ENCODE results near the gene TUBB2A. TPM values are rescaled to one million over a fixed set of nuclear protein-coding genes. Genes with fewer than 3 reads are reported as not detected.

TUBB2A gene
- total RNA-seq, 2 donors from 2014 or later = 2.3 to 2.8 TPM

GRCh38 chr6:3118353-3119039 lies 38.8 kb downstream of the TUBB2A start, which contains the start of gene BPHL:
TSS of gene BPHL (plus strand) at chr6:3118711. CDS start at chr6:3118741, 30 bp downstream.
- ATAC-seq (replicated peaks in 1 of 2) = peak; percentile 93
- H3K4me1 Mint-ChIP-seq (ENCODE audit: low read depth) = peaks cover 29% of the 10 kb centered on the region

DNA sequence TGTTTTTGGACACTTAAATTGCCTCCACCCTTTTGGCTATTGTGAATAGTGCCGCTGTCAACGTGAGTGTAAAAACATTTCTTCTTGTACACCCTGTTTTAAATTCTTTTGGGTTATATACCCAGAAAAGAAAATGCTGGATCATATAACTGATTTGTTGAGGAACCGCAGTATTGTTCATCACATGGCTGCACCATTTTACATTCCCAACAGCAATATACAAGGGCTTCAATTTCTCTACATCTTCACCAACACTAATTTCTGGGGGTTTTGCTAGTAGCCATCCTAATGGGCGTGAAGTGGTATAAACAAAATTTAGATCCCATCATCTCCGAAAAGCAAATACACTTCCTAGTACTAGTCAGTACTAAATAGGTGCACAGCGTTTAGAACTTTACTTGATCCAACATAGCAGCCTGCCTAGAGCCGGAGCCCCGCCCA lies 39.4 kb downstream of the TUBB2A start:
- Mint-ChIP-seq H3K36me3 (ENCODE audit: insufficient read depth in 2 of 2) (peaks cover 0 to 1% of the 10 kb centered on the region in 2 donors), H3K4me1 (ENCODE audit: low read depth) (peaks cover 27% of the 10 kb centered on the region), H3K27ac (peak overlapping the region; percentile 76), H3K27me3 (ENCODE audit: low read depth) (no peaks in the 10 kb centered on the region), H3K4me3 (peak overlapping the region; percentile 87 to 88), H3K9me3 (no peaks in the 10 kb centered on the region)
- ATAC-seq (replicated peaks in 1 of 2) (no peak), DNase-seq (no peak)

More at GRCh38 chr6:3118353-3119039, 38.8 kb downstream of the TUBB2A start, which contains the start of gene BPHL:
- no peaks in the 10 kb centered on the region for H3K9me3 Mint-ChIP-seq
- H3K36me3 Mint-ChIP-seq (ENCODE audit: insufficient read depth in 2 of 2) = peaks cover 0 to under 1% of the 10 kb centered on the region in 2 donors
- peak within 1 kb of the TSS; percentile 87 to 88 for H3K4me3 Mint-ChIP-seq
- peak; percentile 100 for DNase-seq
- H3K27me3 Mint-ChIP-seq (ENCODE audit: low read depth) = no peaks in the 10 kb centered on the region
- peak within 1 kb of the TSS; percentile 76 for H3K27ac Mint-ChIP-seq

GRCh38 chr6:3114377-3114776 lies 43.0 kb downstream of the TUBB2A start:
- no peaks in the 10 kb centered on the region for H3K27me3 Mint-ChIP-seq (ENCODE audit: low read depth)
- H3K4me1 Mint-ChIP-seq (ENCODE audit: low read depth) = peaks cover 13% of the 10 kb centered on the region
- H3K36me3 Mint-ChIP-seq (ENCODE audit: insufficient read depth in 2 of 2) = peaks cover 3 to 6% of the 10 kb centered on the region in 2 donors
- H3K4me3 Mint-ChIP-seq = no peak overlapping the region
- no peaks in the 10 kb centered on the region for H3K9me3 Mint-ChIP-seq
- H3K27ac Mint-ChIP-seq = no peak overlapping the region
- DNase-seq = no peak
- ATAC-seq (replicated peaks in 1 of 2) = no peak

DNA sequence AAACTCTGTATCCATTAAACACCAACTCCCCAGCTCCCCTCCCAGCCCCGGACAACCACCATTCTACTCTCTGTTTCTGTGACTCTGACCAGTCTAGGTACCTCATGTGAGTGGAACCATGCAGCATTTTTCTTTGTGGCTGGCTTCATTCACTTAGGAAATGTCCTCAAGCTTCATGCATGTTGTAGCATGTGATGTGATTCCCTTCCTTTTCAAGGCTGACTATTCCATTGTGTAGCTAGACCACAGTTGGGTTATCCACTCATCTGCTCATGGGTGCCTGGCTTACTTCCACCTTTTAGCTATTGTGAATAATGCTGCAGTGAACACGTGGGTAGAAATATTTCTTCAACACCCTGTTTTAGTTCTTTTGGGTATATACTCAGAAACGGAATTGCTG lies 47.6 kb downstream of the TUBB2A start:
- Mint-ChIP-seq H3K9me3 (no peaks in the 10 kb centered on the region), H3K27ac (no peak overlapping the region), H3K27me3 (ENCODE audit: low read depth) (no peaks in the 10 kb centered on the region), H3K36me3 (ENCODE audit: insufficient read depth in 2 of 2) (peaks cover 6 to 17% of the 10 kb centered on the region in 2 donors), H3K4me1 (ENCODE audit: low read depth) (peaks cover 4% of the 10 kb centered on the region), H3K4me3 (no peak overlapping the region)
- DNase-seq = no peak
- no peak for ATAC-seq (replicated peaks in 1 of 2)

GRCh38 chr6:3108746-3109414 lies 48.5 kb downstream of the TUBB2A start:
- H3K36me3 Mint-ChIP-seq (ENCODE audit: insufficient read depth in 2 of 2) = peaks cover 6 to 25% of the 10 kb centered on the region in 2 donors
- H3K4me1 Mint-ChIP-seq (ENCODE audit: low read depth) = peaks cover 4% of the 10 kb centered on the region
- no peak overlapping the region for H3K27ac Mint-ChIP-seq
- H3K27me3 Mint-ChIP-seq (ENCODE audit: low read depth) = no peaks in the 10 kb centered on the region
- no peak for DNase-seq
- H3K9me3 Mint-ChIP-seq = no peaks in the 10 kb centered on the region
- H3K4me3 Mint-ChIP-seq = no peak overlapping the region
- no peak for ATAC-seq (replicated peaks in 1 of 2)

Other genes starting within 250 kb of the TUBB2A start
- 100 to 1,000 TPM in 1 of 2 donors, 10 to 100 TPM in 1; 64.9 to 114 TPM for gene SERPINB6, start 186.0 kb downstream of the TUBB2A start, total RNA-seq
- gene NQO2, start 157.7 kb downstream of the TUBB2A start, total RNA-seq = 10 to 100 TPM; 32.7 to 47.3 TPM
- gene RIPK1, start 89.0 kb downstream of the TUBB2A start, total RNA-seq = 10 to 100 TPM; 21.9 to 23.6 TPM
- gene BPHL, start 38.8 kb downstream of the TUBB2A start, total RNA-seq = 10 to 100 TPM; 12.5 to 14.8 TPM
- gene TUBB2B, start 70.1 kb upstream of the TUBB2A start, total RNA-seq = under 1 TPM in 1 of 2 donors, not detected in 1; 0.35 TPM
- gene PSMG4, start 101.4 kb upstream of the TUBB2A start, total RNA-seq = 10 to 100 TPM; 21.8 to 29.1 TPM

All from activated T-cell treated with anti-CD3 and anti-CD28 coated beads, Interleukin-2, amount 50 U/mL, for 72 hours (primary cell).